Parathyroid adenoma (tissue), 2 donors: ENCODE data around the gene SYNDIG1.

Experiments
- H2AFZ ChIP-seq: fragments of 300-600 bp; sonication (generic); one replicate; pipeline ENCODE4 v1.7.0; 2017; ENCODE audit warnings: antibody characterized with exemption, mild to moderate bottlenecking
- H3K27ac ChIP-seq: fragments of 300-600 bp; sonication (generic); one replicate; pipeline ENCODE4 v1.7.0; 2017
- H3K27me3 ChIP-seq: fragments of 300-600 bp; sonication (generic); one replicate; pipeline ENCODE4 v1.7.0; 2017; ENCODE audit warnings: low read length; ENCODE audit not compliant: control insufficient read depth, insufficient read depth
- H3K36me3 ChIP-seq: fragments of 300-600 bp; sonication (generic); one replicate; pipeline ENCODE4 v1.7.0; 2017; ENCODE audit warnings: low read length; ENCODE audit not compliant: control insufficient read depth, insufficient read depth
- H3K4me1 ChIP-seq: fragments of 300-600 bp; sonication (generic); one replicate; pipeline ENCODE4 v1.7.0; 2017; ENCODE audit warnings: control low read depth
- H3K4me2 ChIP-seq: fragments of 300-600 bp; sonication (generic); one replicate; pipeline ENCODE4 v1.7.0; 2017; ENCODE audit warnings: low read length
- H3K4me3 ChIP-seq: fragments of 300-600 bp; sonication (generic); one replicate; pipeline ENCODE4 v1.7.0; 2017; ENCODE audit warnings: low read depth, low read length
- H3K79me2 ChIP-seq: fragments of 300-600 bp; sonication (generic); one replicate; pipeline ENCODE4 v1.7.0; 2017; ENCODE audit warnings: control low read depth
- H3K9ac ChIP-seq: fragments of 300-600 bp; sonication (generic); one replicate; pipeline ENCODE4 v1.7.0; 2017; ENCODE audit warnings: mild to moderate bottlenecking
- H3K9me3 ChIP-seq: fragments of 300-600 bp; sonication (generic); one replicate; pipeline ENCODE4 v1.7.0; 2017; ENCODE audit warnings: low read length; ENCODE audit not compliant: control insufficient read depth
- TF ChIP-seq, protein P1 (sequence below): fragments of 300-600 bp; sonication (generic); IDR thresholded peaks from one replicate; pipeline ENCODE4 v1.7.0; 2017; ENCODE audit warnings: antibody characterized with exemption, mild to moderate bottlenecking
- donor health status: primary hyperparathyroidism.

Gene SYNDIG1

DNA sequence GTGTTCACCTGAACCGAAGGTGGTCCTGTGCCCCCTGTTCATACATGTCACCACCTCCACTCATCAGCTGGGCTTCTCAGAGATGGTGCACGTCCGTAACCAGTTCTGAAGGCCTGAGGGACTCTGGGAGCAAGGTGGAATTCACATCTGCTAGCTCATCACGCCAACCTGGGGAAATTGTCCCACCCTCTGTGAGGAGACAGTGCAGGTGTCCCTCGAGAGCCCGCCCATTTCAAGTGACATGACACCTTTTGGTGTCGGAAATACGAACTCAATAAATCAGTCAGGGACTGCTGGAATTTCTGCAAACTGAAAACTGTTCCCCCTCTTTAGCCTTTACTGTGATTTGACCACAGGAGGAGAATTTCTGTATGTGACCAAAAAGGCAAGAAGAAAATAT lies 99.4 kb downstream of the SYNDIG1 start:
- TF ChIP-seq, protein P1, sequence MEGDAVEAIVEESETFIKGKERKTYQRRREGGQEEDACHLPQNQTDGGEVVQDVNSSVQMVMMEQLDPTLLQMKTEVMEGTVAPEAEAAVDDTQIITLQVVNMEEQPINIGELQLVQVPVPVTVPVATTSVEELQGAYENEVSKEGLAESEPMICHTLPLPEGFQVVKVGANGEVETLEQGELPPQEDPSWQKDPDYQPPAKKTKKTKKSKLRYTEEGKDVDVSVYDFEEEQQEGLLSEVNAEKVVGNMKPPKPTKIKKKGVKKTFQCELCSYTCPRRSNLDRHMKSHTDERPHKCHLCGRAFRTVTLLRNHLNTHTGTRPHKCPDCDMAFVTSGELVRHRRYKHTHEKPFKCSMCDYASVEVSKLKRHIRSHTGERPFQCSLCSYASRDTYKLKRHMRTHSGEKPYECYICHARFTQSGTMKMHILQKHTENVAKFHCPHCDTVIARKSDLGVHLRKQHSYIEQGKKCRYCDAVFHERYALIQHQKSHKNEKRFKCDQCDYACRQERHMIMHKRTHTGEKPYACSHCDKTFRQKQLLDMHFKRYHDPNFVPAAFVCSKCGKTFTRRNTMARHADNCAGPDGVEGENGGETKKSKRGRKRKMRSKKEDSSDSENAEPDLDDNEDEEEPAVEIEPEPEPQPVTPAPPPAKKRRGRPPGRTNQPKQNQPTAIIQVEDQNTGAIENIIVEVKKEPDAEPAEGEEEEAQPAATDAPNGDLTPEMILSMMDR, result no peak
- H2AFZ ChIP-seq, result no peak overlapping the region
- H3K9ac ChIP-seq, result no peak overlapping the region
- H3K4me3 ChIP-seq, result no peak overlapping the region
- H3K79me2 ChIP-seq, result no peaks in the 10 kb centered on the region
- no peak overlapping the region for H3K4me2 ChIP-seq
- no peak overlapping the region for H3K27ac ChIP-seq
- H3K9me3 ChIP-seq, result no peaks in the 10 kb centered on the region
- no peaks in the 10 kb centered on the region for H3K4me1 ChIP-seq
- no peaks in the 10 kb centered on the region for H3K36me3 ChIP-seq
- no peaks in the 10 kb centered on the region for H3K27me3 ChIP-seq

DNA sequence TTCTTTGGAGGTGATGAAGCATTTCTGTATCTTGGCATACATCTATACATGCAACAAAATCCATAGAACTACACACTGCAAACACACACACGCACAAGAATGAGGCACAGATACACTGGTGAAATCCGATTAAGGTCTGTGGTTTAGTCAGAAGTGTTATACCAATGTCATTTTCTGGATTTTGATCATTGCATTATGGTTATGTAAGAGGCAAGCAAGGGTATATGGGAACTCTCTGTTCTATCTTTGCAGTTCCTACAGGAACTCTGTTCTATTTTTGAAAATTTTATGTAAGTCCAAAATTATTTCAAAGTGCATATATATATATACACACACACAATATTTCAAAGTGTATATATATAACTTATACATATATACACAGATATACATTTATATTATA lies 101.7 kb downstream of the SYNDIG1 start:
- Histone ChIP-seq H3K9ac (no peak overlapping the region), H3K4me2 (no peak overlapping the region), H3K36me3 (no peaks in the 10 kb centered on the region), H2AFZ (no peak overlapping the region), H3K27ac (no peak overlapping the region), H3K9me3 (no peaks in the 10 kb centered on the region), H3K79me2 (no peaks in the 10 kb centered on the region), H3K27me3 (no peaks in the 10 kb centered on the region), H3K4me3 (no peak overlapping the region), H3K4me1 (no peaks in the 10 kb centered on the region)
- TF ChIP-seq, protein P1, result no peak

DNA sequence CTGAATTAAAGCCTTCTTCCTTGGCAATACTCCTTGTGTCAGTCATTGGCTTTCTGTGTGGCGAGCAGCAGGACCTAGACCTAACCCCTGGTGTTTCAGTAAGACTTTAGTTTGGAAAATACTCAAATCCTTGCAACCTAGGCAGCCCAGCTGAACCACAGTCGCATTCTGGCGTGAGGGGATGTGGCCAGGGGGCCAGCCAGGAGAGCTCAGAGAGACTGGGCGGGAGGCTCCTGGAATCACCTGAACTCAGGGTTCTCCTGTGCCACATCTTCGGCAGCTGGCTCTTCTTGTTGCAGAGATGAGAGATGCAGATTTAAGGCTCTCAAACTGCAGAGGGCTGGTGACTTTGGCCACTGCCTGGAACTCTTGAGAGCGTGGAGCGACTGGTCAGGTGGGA lies 102.7 kb downstream of the SYNDIG1 start:
- Histone ChIP-seq H3K36me3 (no peaks in the 10 kb centered on the region), H3K27me3 (no peaks in the 10 kb centered on the region), H3K79me2 (no peaks in the 10 kb centered on the region), H3K27ac (no peak overlapping the region), H3K4me3 (no peak overlapping the region), H2AFZ (no peak overlapping the region), H3K4me1 (no peaks in the 10 kb centered on the region), H3K9ac (no peak overlapping the region), H3K4me2 (no peak overlapping the region), H3K9me3 (no peaks in the 10 kb centered on the region)
- TF ChIP-seq, protein P1, result no peak

DNA sequence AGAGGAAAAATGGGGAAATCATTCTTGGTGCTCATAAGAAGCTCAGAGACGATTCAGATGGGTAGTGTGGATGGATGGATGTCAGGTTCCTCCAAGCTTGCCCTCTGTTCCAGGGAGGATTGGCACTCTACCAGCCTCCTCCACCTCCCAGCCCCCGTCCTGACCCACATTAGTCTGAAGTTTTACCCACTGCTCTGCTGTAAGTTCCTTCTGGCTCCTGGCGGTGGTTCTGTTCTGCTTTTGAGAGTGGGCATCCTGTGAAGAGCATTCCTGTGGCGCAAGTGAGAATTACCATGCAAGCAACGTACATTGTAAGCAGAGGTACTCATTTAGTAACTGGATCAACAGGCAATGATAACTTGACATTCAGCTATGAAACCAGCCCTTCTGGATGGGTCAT lies 103.4 kb downstream of the SYNDIG1 start:
- Histone ChIP-seq H3K4me2 (no peak overlapping the region), H3K4me1 (no peaks in the 10 kb centered on the region)

DNA sequence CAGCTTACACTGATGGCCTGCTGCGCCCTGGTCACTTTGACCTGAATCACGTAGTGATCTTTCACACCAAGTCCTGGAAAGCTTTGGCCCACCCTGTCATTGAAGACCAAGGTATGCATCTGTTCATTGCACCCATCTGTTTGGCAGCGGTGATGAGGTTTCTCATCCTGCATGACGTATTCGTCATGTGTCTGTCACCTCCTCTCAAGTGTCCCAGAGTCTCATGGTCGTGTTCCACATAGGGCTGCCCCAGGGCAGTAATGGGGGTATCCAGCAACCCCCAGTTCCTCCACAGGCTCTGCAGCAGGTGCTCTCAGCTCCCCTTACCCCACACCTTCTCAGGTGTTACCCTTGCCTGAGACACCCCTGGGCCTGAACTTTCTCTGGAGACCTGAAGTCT lies 104.1 kb downstream of the SYNDIG1 start:
- H3K4me3 ChIP-seq, result no peak overlapping the region
- no peaks in the 10 kb centered on the region for H3K79me2 ChIP-seq
- no peaks in the 10 kb centered on the region for H3K4me1 ChIP-seq
- H3K9me3 ChIP-seq, result no peaks in the 10 kb centered on the region
- H3K36me3 ChIP-seq, result no peaks in the 10 kb centered on the region
- TF ChIP-seq, protein P1, result no peak
- H3K4me2 ChIP-seq, result no peak overlapping the region
- H3K27ac ChIP-seq, result no peak overlapping the region
- H2AFZ ChIP-seq, result no peak overlapping the region
- H3K27me3 ChIP-seq, result no peaks in the 10 kb centered on the region
- H3K9ac ChIP-seq, result no peak overlapping the region

More for the DNA sequence above, 103.4 kb downstream of the SYNDIG1 start:
- no peaks in the 10 kb centered on the region for H3K27me3 ChIP-seq
- H3K4me3 ChIP-seq, result no peak overlapping the region
- no peaks in the 10 kb centered on the region for H3K79me2 ChIP-seq
- H3K9me3 ChIP-seq, result no peaks in the 10 kb centered on the region
- TF ChIP-seq, protein P1, result no peak
- H3K9ac ChIP-seq, result no peak overlapping the region
- H3K27ac ChIP-seq, result no peak overlapping the region
- H3K36me3 ChIP-seq, result no peaks in the 10 kb centered on the region
- no peak overlapping the region for H2AFZ ChIP-seq
